Left renal cortex interstitium (tissue), 4 donors: Measurements from ENCODE around the gene MAML2. TPM values are rescaled to one million over a fixed set of nuclear protein-coding genes. Genes with fewer than 3 reads are reported as not detected.

ENCODE experiments used
- DNase-seq, 4 donors: peaks; one replicate each; pipeline ENCODE4 v3.0.0-alpha.2; 2013; ENCODE audit warnings: low read depth in 4 of 4, low spot score in 2 of 4, missing footprints in 1 of 4
- polyA plus RNA-seq, 4 donors: library from polyadenylated mRNA; unstranded; fragments of 120-200 nt; gene quantifications; one replicate each; pipeline ENCODE4 v1.2.1, GENCODE V29; 2013; ENCODE audit not compliant: insufficient read length in 4 of 4

MAML2 gene
- polyA plus RNA-seq, 4 donors, result 27.5 to 31.0 (median 29.7) TPM

DNA sequence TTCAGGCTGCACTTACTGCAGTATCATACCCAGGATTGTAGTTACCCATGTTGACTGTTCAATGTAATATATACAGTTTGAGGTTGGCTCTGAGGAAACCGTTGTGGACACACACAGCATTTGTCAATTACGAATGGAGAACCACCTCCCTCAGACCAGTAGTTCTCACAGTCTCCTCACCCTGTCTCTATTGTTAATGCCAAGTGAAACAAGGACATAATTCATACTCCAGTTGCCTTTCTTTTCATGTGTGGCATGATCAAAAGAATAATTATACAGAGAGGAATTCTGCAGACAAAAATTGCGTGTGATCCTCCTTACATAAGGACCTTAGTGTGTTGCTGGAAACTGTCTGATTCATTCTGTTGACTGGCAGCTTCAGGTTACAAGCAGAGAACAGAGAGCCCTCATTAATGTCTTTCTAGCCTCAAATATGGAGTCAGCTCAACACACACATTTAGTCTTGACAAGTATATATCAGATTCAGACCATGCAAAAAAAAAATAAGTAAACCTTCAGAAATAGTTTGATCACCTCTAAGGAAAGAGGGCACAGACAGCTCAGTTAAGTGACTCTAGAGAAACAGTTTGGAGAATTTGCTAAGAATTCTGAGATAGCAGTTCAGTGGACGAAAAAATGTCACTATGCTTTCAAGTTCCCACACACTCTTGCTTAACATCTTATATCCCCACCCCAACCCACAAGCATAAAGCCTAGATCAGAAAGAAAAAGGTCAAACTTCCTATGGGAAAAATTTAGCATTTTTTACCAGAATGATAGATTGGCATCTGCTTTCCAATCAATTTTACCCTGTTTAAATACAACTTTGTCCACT, 96.1 kb downstream of the MAML2 start:
- no peak for DNase-seq

DNA sequence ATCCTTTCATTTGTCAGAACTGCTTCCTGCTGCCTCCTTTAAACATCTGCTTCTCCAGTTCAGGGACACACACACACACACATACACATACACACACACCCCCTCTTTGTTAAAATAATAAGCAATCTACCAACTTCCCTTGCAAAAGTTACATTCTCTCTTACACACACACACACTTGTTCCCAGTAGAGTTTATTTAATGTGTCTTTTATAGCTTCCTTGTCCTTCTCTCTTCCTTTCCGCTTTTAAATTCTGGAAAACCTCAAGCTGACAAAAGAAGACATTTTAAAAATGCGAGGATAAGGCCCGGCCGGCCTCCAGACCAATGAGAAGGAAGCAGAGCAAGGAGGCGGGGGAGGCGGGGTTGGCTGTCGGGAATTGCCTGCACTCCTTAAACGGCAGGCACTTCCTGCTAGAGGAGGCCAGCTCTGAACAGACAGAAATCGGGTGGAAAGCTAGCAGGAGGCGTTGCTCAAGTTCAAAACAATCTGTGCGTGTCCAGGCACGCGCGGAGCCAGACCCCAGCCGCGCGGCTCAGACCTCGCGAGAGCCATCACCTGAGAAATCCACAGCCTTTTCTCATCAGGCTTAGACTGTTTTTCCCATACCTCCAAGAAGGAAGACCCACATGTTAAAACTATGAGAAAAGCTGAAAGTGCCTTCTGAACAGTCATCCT, 99.9 kb downstream of the MAML2 start:
- DNase-seq, result peak; percentile 88 to 96 (median 93)

GRCh38 chr11:96242191-96242847, 100.7 kb downstream of the MAML2 start:
- DNase-seq, result no peak

GRCh38 chr11:96241331-96241841, 101.6 kb downstream of the MAML2 start:
- no peak for DNase-seq

GRCh38 chr11:96238563-96239135, 104.3 kb downstream of the MAML2 start:
- no peak for DNase-seq

- DNase-seq, result no peak
Observed at GRCh38 chr11:96237766-96238266, 105.2 kb downstream of the MAML2 start.

- no peak for DNase-seq
Observed at GRCh38 chr11:96235751-96236150, 107.2 kb downstream of the MAML2 start.

- no peak for DNase-seq
Observed at GRCh38 chr11:96234866-96235441, 108.0 kb downstream of the MAML2 start.

DNA sequence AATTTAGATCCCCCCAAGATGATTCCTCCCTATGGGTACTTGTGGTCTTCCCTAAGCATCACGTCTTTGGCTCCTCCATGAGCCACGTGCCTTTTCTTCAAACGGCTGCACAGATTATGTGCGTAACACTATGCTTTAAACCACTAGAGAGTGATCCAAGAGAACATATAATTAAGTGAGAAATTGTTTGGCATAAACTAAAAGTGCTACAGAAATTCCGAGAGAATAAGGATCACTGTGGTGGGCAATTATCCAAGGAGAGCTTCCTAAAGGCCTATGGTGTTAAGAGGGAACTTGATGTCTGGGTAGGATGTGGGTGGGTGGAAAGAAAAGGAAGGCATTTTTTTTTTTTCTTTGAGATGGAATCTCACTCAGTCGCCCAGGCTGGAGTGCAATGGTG, 110.9 kb downstream of the MAML2 start:
- no peak for DNase-seq

GRCh38 chr11:96230686-96231085, 112.3 kb downstream of the MAML2 start:
- DNase-seq, result no peak

GRCh38 chr11:96229354-96229977, 113.5 kb downstream of the MAML2 start:
- DNase-seq, result no peak

GRCh38 chr11:96228910-96229309, 114.1 kb downstream of the MAML2 start:
- no peak for DNase-seq

DNA sequence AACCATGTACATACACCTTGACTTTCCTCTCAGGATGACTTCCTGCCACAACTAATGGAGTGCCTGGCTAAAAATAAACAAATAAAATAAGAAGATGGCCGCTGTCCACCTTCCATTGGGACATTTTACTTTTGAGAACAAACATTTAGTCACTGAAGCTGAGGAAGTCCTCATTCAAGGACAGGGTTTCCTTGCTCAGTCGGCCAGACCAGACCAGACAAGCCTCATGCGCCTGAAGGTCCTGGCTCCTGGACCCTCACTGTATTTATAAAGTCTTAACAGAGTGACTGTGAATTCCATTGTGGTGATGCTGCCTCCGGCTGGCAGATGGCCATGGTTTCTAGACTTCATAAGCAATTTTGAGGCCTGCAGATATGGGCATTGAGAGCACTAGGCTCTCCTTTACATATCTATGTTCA, 114.5 kb downstream of the MAML2 start:
- DNase-seq, result no peak

- DNase-seq, result no peak
Observed at GRCh38 chr11:96227244-96227643, 115.8 kb downstream of the MAML2 start.

- no peak for DNase-seq
Observed at GRCh38 chr11:96223083-96223482, 119.9 kb downstream of the MAML2 start.

- no peak for DNase-seq
Observed at GRCh38 chr11:96222102-96222501, 120.9 kb downstream of the MAML2 start.

GRCh38 chr11:96221244-96222070, 121.5 kb downstream of the MAML2 start:
- no peak for DNase-seq

DNA sequence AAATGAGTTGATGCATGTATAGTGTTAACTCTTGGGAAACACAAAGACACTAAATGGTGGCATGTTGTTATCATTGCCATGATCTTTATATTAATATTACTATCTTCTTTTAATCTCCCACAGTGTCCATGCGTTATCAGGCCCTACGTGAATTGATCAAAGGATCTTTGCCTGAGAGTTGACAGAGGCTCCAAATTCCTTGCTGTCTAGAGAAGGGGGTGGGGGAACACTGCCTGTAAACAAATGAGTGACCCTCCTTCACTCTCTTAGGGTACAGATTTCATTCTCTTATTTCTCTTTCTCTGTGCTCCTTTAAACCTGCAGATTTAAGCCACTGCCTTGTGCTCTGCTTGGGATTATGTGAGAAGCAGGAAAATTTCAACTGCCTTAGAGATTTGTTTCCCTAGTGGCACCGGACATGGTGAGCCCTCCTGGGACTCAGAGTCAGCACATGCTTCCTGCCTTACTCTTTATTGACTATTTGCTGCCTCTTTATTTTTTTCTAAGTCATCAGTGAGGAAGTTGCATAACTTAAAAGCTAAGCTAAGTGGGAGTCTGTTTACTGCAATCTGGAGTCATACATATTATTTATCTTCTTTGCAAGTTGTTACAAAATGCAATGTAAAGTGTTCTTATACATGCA, 122.9 kb downstream of the MAML2 start:
- no peak for DNase-seq

DNA sequence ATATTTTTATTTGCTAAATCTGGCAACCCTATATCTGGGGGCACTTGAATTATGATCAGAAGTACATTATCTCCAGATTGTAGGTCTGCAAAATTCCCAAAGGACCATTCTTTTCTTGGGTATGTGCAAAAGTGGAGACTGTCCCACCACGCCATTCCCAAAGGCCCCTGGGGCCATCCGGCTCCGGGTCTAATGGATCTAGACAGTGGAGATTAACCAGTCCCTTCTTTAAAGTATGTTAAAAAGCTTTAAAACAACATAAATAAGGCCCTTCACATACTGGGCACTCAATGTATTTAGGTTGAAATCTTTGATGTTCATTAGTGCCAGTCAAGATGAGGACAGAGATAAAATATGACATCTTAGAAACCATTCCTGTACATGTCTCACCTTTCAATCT, 124.1 kb downstream of the MAML2 start:
- no peak for DNase-seq
